GM21576 (cell line): Measurements from ENCODE around the gene SLC8A1.
"Not testable (repeated sequence)": the region's sequence is repeated elsewhere in the genome, so short reads cannot be mapped to it uniquely, and the experiment has no call there.

Source experiments
- ATAC-seq: cut with Tn5 transposase; IDR thresholded peaks from one replicate; pipeline ENCODE4 v1.9.1; 2021; ENCODE audit warnings: mild to moderate bottlenecking, moderate library complexity; ENCODE audit not compliant: unreplicated experiment

SLC8A1 gene

GRCh38 chr2:40090044-40090443 lies 361.8 kb downstream of the SLC8A1 start:
- ATAC-seq: no peak

GRCh38 chr2:40087927-40088326 lies 364.0 kb downstream of the SLC8A1 start:
- no peak for ATAC-seq

- ATAC-seq: no peak
These were observed 364.5 kb downstream of the SLC8A1 start for GRCh38 chr2:40087434-40087833.

GRCh38 chr2:40085786-40086185 lies 366.1 kb downstream of the SLC8A1 start:
- no peak for ATAC-seq

- not testable (repeated sequence) for ATAC-seq
These were observed 378.6 kb downstream of the SLC8A1 start for GRCh38 chr2:40073336-40073735.

- no peak for ATAC-seq
These were observed 379.3 kb downstream of the SLC8A1 start for GRCh38 chr2:40072442-40073232.

- no peak for ATAC-seq
These were observed 389.5 kb downstream of the SLC8A1 start for GRCh38 chr2:40062381-40062780.

GRCh38 chr2:40049781-40050180 lies 402.1 kb downstream of the SLC8A1 start:
- no peak for ATAC-seq

GRCh38 chr2:40048506-40048905 lies 403.4 kb downstream of the SLC8A1 start:
- no peak for ATAC-seq

- no peak for ATAC-seq
These were observed 404.5 kb downstream of the SLC8A1 start for GRCh38 chr2:40047406-40047805.
